HG03095 (cell line): ENCODE results near the gene RUSF1.
"Not testable (repeated sequence)": the region's sequence is repeated elsewhere in the genome, so short reads cannot be mapped to it uniquely, and the experiment has no call there.

ENCODE experiments used
- ATAC-seq: cut with Tn5 transposase; IDR thresholded peaks from one replicate; pipeline ENCODE4 v1.9.1; 2021; ENCODE audit warnings: moderate library complexity; ENCODE audit not compliant: unreplicated experiment

RUSF1 gene

GRCh38 chr16:31487071-31487719, 21.0 kb downstream of the RUSF1 start:
- ATAC-seq = no peak

- ATAC-seq = no peak
These were observed 22.1 kb downstream of the RUSF1 start for GRCh38 chr16:31486045-31486444.

- ATAC-seq = no peak
These were observed 22.6 kb downstream of the RUSF1 start for GRCh38 chr16:31485571-31485970.

GRCh38 chr16:31484491-31485171, 23.6 kb downstream of the RUSF1 start:
- ATAC-seq = no peak

- ATAC-seq = not testable (repeated sequence)
These were observed 24.1 kb downstream of the RUSF1 start for GRCh38 chr16:31484048-31484447.

- no peak for ATAC-seq
These were observed 25.1 kb downstream of the RUSF1 start, which contains the start of gene SLC5A2 for GRCh38 chr16:31483081-31483480. TSS of gene SLC5A2 (plus strand) at chr16:31483123. CDS start at chr16:31483137, 14 bp downstream.

GRCh38 chr16:31480851-31481536, 27.2 kb downstream of the RUSF1 start:
- no peak for ATAC-seq

GRCh38 chr16:31479751-31480150, 28.4 kb downstream of the RUSF1 start:
- no peak for ATAC-seq

GRCh38 chr16:31478956-31479355, 29.2 kb downstream of the RUSF1 start:
- ATAC-seq = no peak

- ATAC-seq = peak; percentile 22
These were observed 30.7 kb downstream of the RUSF1 start for GRCh38 chr16:31477220-31478216.

GRCh38 chr16:31476303-31477219, 31.6 kb downstream of the RUSF1 start:
- ATAC-seq = peak; percentile 52

GRCh38 chr16:31475946-31476302, 32.3 kb downstream of the RUSF1 start:
- ATAC-seq = no peak

- no peak for ATAC-seq
These were observed 33.1 kb downstream of the RUSF1 start for GRCh38 chr16:31474773-31475738.

GRCh38 chr16:31474173-31474714, 33.9 kb downstream of the RUSF1 start:
- ATAC-seq = no peak

GRCh38 chr16:31473264-31473984, 34.8 kb downstream of the RUSF1 start:
- no peak for ATAC-seq

- ATAC-seq = no peak
These were observed 35.4 kb downstream of the RUSF1 start for GRCh38 chr16:31472709-31473203.

- no peak for ATAC-seq
These were observed 36.1 kb downstream of the RUSF1 start, which contains the start of gene TGFB1I1 for GRCh38 chr16:31471875-31472708. TSS of gene TGFB1I1 (plus strand) at chr16:31472152. CDS start at chr16:31472189, 37 bp downstream.
